ENCODE results near the gene PRXL2A.
"Not testable (repeated sequence)": the region's sequence is repeated elsewhere in the genome, so short reads cannot be mapped to it uniquely, and the experiment has no call there.

GRCh38 chr10:80475641-80476040 lies 67.3 kb downstream of the PRXL2A start:
- TF ChIP-seq POLR2A, CTCF (IDR thresholded peaks at IDR 0.05): not testable (repeated sequence)
